Measurements from ENCODE around the gene UBR2.
"Not testable (repeated sequence)": the region's sequence is repeated elsewhere in the genome, so short reads cannot be mapped to it uniquely, and the experiment has no call there.

UBR2 gene

GRCh38 chr6:42555477-42556457, 8.1 kb upstream of the UBR2 start:
- Histone ChIP-seq H3K9me3 (ENCODE audit: control insufficient read depth in 2 of 2, low read length in 2 of 2) (no peaks in the 10 kb centered on the region), H3K36me3 (ENCODE audit: control insufficient read depth in 2 of 2, insufficient read depth in 2 of 2, low read length in 2 of 2) (no peaks in the 10 kb centered on the region), H3K27ac (ENCODE audit: low read depth in 2 of 2, low read length in 2 of 2) (peak overlapping the region; percentile 93), H3K27me3 (ENCODE audit: control insufficient read depth in 2 of 2, insufficient read depth in 2 of 2, low read length in 2 of 2) (no peaks in the 10 kb centered on the region), H3K4me3 (ENCODE audit: low read length in 2 of 2) (peak overlapping the region; percentile 17 to 55), H3K9ac (ENCODE audit: low read depth in 1 of 2, low read length in 2 of 2) (peak overlapping the region; percentile 38 to 53), H3K4me1 (ENCODE audit: control insufficient read depth in 2 of 2, insufficient read depth in 2 of 2, low read length in 2 of 2) (peaks cover 7 to 26% of the 10 kb centered on the region in 2 donors)

GRCh38 chr6:42556462-42556861, 7.4 kb upstream of the UBR2 start:
- Histone ChIP-seq H3K36me3 (ENCODE audit: control insufficient read depth in 2 of 2, insufficient read depth in 2 of 2, low read length in 2 of 2) (no peaks in the 10 kb centered on the region), H3K9ac (ENCODE audit: low read depth in 1 of 2, low read length in 2 of 2) (peak overlapping the region; percentile 38 to 53), H3K27ac (ENCODE audit: low read depth in 2 of 2, low read length in 2 of 2) (peak overlapping the region; percentile 93), H3K9me3 (ENCODE audit: control insufficient read depth in 2 of 2, low read length in 2 of 2) (no peaks in the 10 kb centered on the region), H3K4me1 (ENCODE audit: control insufficient read depth in 2 of 2, insufficient read depth in 2 of 2, low read length in 2 of 2) (peaks cover 7 to 26% of the 10 kb centered on the region in 2 donors), H3K27me3 (ENCODE audit: control insufficient read depth in 2 of 2, insufficient read depth in 2 of 2, low read length in 2 of 2) (no peaks in the 10 kb centered on the region), H3K4me3 (ENCODE audit: low read length in 2 of 2) (peak overlapping the region; percentile 17 to 37)

- not testable (repeated sequence) for H3K27me3 ChIP-seq (ENCODE audit: control insufficient read depth in 2 of 2, insufficient read depth in 2 of 2, low read length in 2 of 2); H3K9me3 ChIP-seq (ENCODE audit: control insufficient read depth in 2 of 2, low read length in 2 of 2); H3K27ac ChIP-seq (ENCODE audit: low read depth in 2 of 2, low read length in 2 of 2); H3K4me3 ChIP-seq (ENCODE audit: low read length in 2 of 2); H3K9ac ChIP-seq (ENCODE audit: low read depth in 1 of 2, low read length in 2 of 2); H3K36me3 ChIP-seq (ENCODE audit: control insufficient read depth in 2 of 2, insufficient read depth in 2 of 2, low read length in 2 of 2)
- peaks cover 7 to 26% of the 10 kb centered on the region in 2 donors for H3K4me1 ChIP-seq (ENCODE audit: control insufficient read depth in 2 of 2, insufficient read depth in 2 of 2, low read length in 2 of 2)
Observed at GRCh38 chr6:42559276-42559675, 4.6 kb upstream of the UBR2 start.

- Histone ChIP-seq H3K9ac (ENCODE audit: low read depth in 1 of 2, low read length in 2 of 2) (no peak overlapping the region), H3K27me3 (ENCODE audit: control insufficient read depth in 2 of 2, insufficient read depth in 2 of 2, low read length in 2 of 2) (no peaks in the 10 kb centered on the region), H3K27ac (ENCODE audit: low read depth in 2 of 2, low read length in 2 of 2) (no peak overlapping the region), H3K4me1 (ENCODE audit: control insufficient read depth in 2 of 2, insufficient read depth in 2 of 2, low read length in 2 of 2) (peaks cover 11 to 19% of the 10 kb centered on the region in 2 donors), H3K9me3 (ENCODE audit: control insufficient read depth in 2 of 2, low read length in 2 of 2) (no peaks in the 10 kb centered on the region), H3K36me3 (ENCODE audit: control insufficient read depth in 2 of 2, insufficient read depth in 2 of 2, low read length in 2 of 2) (no peaks in the 10 kb centered on the region), H3K4me3 (ENCODE audit: low read length in 2 of 2) (no peak overlapping the region)
Observed at GRCh38 chr6:42561986-42562385, 1.8 kb upstream of the UBR2 start.

- Histone ChIP-seq H3K9ac (ENCODE audit: low read depth in 1 of 2, low read length in 2 of 2) (no peak overlapping the region), H3K4me3 (ENCODE audit: low read length in 2 of 2) (peak overlapping the region in 1 of 2 donors; percentile 8), H3K27me3 (ENCODE audit: control insufficient read depth in 2 of 2, insufficient read depth in 2 of 2, low read length in 2 of 2) (no peaks in the 10 kb centered on the region), H3K27ac (ENCODE audit: low read depth in 2 of 2, low read length in 2 of 2) (no peak overlapping the region), H3K36me3 (ENCODE audit: control insufficient read depth in 2 of 2, insufficient read depth in 2 of 2, low read length in 2 of 2) (no peaks in the 10 kb centered on the region), H3K4me1 (ENCODE audit: control insufficient read depth in 2 of 2, insufficient read depth in 2 of 2, low read length in 2 of 2) (peaks cover 13 to 17% of the 10 kb centered on the region in 2 donors), H3K9me3 (ENCODE audit: control insufficient read depth in 2 of 2, low read length in 2 of 2) (no peaks in the 10 kb centered on the region)
Observed at GRCh38 chr6:42562788-42563405, 932 bp upstream of the UBR2 start.

GRCh38 chr6:42564506-42564825, 637 bp downstream of the UBR2 start:
- Histone ChIP-seq H3K4me1 (ENCODE audit: control insufficient read depth in 2 of 2, insufficient read depth in 2 of 2, low read length in 2 of 2) (peaks cover 17 to 21% of the 10 kb centered on the region in 2 donors), H3K4me3 (ENCODE audit: low read length in 2 of 2) (peak overlapping the region; percentile 94 to 98), H3K27ac (ENCODE audit: low read depth in 2 of 2, low read length in 2 of 2) (peak overlapping the region; percentile 97 to 99), H3K9me3 (ENCODE audit: control insufficient read depth in 2 of 2, low read length in 2 of 2) (no peaks in the 10 kb centered on the region), H3K36me3 (ENCODE audit: control insufficient read depth in 2 of 2, insufficient read depth in 2 of 2, low read length in 2 of 2) (no peaks in the 10 kb centered on the region), H3K27me3 (ENCODE audit: control insufficient read depth in 2 of 2, insufficient read depth in 2 of 2, low read length in 2 of 2) (no peaks in the 10 kb centered on the region), H3K9ac (ENCODE audit: low read depth in 1 of 2, low read length in 2 of 2) (peak overlapping the region; percentile 95 to 99)

- Histone ChIP-seq H3K36me3 (ENCODE audit: control insufficient read depth in 2 of 2, insufficient read depth in 2 of 2, low read length in 2 of 2) (no peaks in the 10 kb centered on the region), H3K9ac (ENCODE audit: low read depth in 1 of 2, low read length in 2 of 2) (peak overlapping the region; percentile 95 to 99), H3K27me3 (ENCODE audit: control insufficient read depth in 2 of 2, insufficient read depth in 2 of 2, low read length in 2 of 2) (no peaks in the 10 kb centered on the region), H3K27ac (ENCODE audit: low read depth in 2 of 2, low read length in 2 of 2) (peak overlapping the region; percentile 97 to 99), H3K4me1 (ENCODE audit: control insufficient read depth in 2 of 2, insufficient read depth in 2 of 2, low read length in 2 of 2) (peaks cover 17 to 24% of the 10 kb centered on the region in 2 donors), H3K9me3 (ENCODE audit: control insufficient read depth in 2 of 2, low read length in 2 of 2) (no peaks in the 10 kb centered on the region), H3K4me3 (ENCODE audit: low read length in 2 of 2) (peak overlapping the region; percentile 94 to 98)
Observed at GRCh38 chr6:42565823-42566613, 2.2 kb downstream of the UBR2 start.

- H3K27ac ChIP-seq (ENCODE audit: low read depth in 2 of 2, low read length in 2 of 2): peak overlapping the region in 1 of 2 donors; percentile 56
- peak overlapping the region in 1 of 2 donors; percentile 22 for H3K4me3 ChIP-seq (ENCODE audit: low read length in 2 of 2)
- H3K9me3 ChIP-seq (ENCODE audit: control insufficient read depth in 2 of 2, low read length in 2 of 2): no peaks in the 10 kb centered on the region
- H3K36me3 ChIP-seq (ENCODE audit: control insufficient read depth in 2 of 2, insufficient read depth in 2 of 2, low read length in 2 of 2): no peaks in the 10 kb centered on the region
- H3K4me1 ChIP-seq (ENCODE audit: control insufficient read depth in 2 of 2, insufficient read depth in 2 of 2, low read length in 2 of 2): peaks cover 17 to 24% of the 10 kb centered on the region in 2 donors
- H3K9ac ChIP-seq (ENCODE audit: low read depth in 1 of 2, low read length in 2 of 2): peak overlapping the region in 1 of 2 donors; percentile 35
- H3K27me3 ChIP-seq (ENCODE audit: control insufficient read depth in 2 of 2, insufficient read depth in 2 of 2, low read length in 2 of 2): no peaks in the 10 kb centered on the region
Observed at GRCh38 chr6:42566614-42567208, 2.9 kb downstream of the UBR2 start.

- H3K27me3 ChIP-seq (ENCODE audit: control insufficient read depth in 2 of 2, insufficient read depth in 2 of 2, low read length in 2 of 2); H3K9me3 ChIP-seq (ENCODE audit: control insufficient read depth in 2 of 2, low read length in 2 of 2); H3K36me3 ChIP-seq (ENCODE audit: control insufficient read depth in 2 of 2, insufficient read depth in 2 of 2, low read length in 2 of 2): not testable (repeated sequence)
- peak overlapping the region in 1 of 2 donors; percentile 35 for H3K9ac ChIP-seq (ENCODE audit: low read depth in 1 of 2, low read length in 2 of 2)
- peak overlapping the region in 1 of 2 donors; percentile 22 for H3K4me3 ChIP-seq (ENCODE audit: low read length in 2 of 2)
- H3K27ac ChIP-seq (ENCODE audit: low read depth in 2 of 2, low read length in 2 of 2): peak overlapping the region in 1 of 2 donors; percentile 56
- peaks cover 22 to 24% of the 10 kb centered on the region in 2 donors for H3K4me1 ChIP-seq (ENCODE audit: control insufficient read depth in 2 of 2, insufficient read depth in 2 of 2, low read length in 2 of 2)
Observed at GRCh38 chr6:42567237-42567636, 3.4 kb downstream of the UBR2 start.

All from mucosa of rectum (tissue), 2 donors.